Activated CD4-positive, alpha-beta T cell treated with anti-CD3 and anti-CD28 coated beads, Interleukin-2, amount 50 U/mL, for 48 hours (primary cell): Measurements from ENCODE around the gene GFOD2.
A peak's percentile ranks its signal among the peaks of the same experiment; 100 is the strongest.
"Not testable (repeated sequence)": the region's sequence is repeated elsewhere in the genome, so short reads cannot be mapped to it uniquely, and the experiment has no call there.

ENCODE experiments used
- DNase-seq, 2 experiments: peaks; one replicate each; pipeline ENCODE4 v3.0.0-alpha.2; 2020

GFOD2 gene, protein sequence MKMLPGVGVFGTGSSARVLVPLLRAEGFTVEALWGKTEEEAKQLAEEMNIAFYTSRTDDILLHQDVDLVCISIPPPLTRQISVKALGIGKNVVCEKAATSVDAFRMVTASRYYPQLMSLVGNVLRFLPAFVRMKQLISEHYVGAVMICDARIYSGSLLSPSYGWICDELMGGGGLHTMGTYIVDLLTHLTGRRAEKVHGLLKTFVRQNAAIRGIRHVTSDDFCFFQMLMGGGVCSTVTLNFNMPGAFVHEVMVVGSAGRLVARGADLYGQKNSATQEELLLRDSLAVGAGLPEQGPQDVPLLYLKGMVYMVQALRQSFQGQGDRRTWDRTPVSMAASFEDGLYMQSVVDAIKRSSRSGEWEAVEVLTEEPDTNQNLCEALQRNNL

DNA sequence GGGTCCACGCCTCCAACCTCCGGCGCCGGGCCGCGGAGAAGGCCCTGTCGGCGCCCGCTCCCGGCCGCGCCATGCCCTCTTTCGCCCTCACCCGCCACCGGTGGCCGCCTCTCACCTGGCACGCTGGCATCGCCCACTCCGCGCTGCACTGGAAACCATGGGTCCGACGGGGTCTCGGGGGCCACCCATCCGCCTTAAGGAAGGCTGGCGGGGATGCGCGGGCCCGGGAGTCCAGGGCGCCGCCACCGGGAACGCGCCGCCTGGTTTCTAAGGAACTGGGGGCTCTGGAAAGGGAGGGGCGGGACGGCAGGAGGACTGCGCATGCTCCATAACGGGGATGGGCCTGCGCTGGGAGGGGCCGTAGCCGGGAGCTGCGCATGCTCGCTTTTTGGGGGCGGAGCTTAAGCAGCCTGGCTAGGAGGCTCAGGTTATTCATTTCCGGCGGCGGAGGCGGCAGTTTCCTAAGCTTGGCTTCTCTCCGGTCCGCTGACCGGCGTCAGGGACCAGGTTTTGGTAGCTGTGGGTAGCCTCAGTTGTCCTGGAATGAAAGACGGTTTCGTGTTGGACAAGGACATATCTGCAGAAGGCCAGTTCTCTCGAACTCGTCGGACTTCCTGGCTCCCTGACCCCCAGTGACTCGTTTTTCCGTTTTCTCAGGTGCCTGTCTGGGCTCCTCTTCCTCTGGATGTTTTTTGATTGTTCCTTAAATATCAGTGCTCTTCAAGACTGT is at the start of gene GFOD2:
TSS of gene GFOD2 (minus strand) at position 269 of the 730 bp plus-strand sequence. CDS start 33,601 bp downstream, outside the sequence.
- peak; percentile 99 for DNase-seq

DNA sequence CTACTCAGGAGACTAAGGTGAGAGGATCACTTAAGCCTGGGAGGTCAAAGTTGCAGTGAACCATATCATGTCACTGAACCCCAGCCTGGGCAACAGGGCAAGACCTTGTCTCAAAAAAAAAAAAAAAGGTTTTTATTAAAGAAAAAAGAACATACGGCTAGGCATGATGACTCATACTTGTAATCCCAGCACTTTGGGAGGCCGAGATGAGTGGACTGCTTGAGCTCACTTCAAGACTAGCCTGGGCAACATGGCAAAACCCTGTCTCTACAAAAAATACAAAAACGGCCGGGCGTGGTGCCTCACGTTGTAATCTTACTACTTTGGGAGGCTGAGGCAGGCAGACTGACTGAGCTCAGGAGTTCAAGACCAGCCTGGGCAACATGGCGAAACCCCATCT is 48.8 kb upstream of the GFOD2 start:
- DNase-seq: no peak

DNA sequence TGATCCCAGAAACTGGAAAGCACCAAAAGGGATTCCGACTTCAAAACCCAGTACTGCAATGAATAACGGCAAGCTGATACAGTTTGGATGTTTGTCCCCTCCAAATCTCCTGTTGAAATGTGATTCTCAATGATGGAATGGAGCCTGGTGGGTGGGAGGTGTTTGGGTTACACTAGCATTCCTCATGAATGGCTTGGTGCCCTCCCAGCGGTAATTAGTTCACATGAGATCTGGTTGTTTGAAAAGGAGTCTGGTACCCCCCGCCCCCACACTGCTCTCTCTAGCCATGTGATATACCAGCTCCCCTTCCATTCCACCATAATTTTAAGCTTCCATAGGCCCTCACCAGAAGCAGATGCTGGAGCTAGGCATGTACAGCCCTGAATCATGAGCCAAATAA is 47.2 kb upstream of the GFOD2 start:
- DNase-seq: no peak

DNA sequence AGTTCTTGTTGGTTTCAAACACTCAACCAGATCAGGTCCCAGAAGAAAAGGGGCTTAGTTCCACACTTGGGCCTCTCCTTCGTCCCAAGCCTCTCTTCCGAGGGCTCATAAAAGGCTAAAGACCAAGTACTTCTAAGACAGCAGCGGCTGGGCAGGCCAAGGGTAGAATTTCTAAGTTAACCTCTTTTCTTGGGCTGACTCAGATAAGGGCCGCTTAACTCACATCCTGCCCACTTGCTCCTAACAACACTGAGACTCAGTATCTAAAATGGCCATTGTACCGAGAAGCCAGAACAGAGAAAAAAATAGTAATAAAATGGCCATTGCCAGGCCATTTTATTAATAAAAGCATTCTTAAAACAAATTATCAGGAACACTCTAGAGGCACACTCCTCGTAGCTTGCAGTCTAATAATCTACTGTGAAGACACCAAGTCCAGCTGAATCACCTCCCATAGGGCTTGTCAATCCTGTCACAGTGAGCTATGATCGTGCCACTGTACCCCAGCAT is 45.1 kb upstream of the GFOD2 start:
- no peak for DNase-seq

DNA sequence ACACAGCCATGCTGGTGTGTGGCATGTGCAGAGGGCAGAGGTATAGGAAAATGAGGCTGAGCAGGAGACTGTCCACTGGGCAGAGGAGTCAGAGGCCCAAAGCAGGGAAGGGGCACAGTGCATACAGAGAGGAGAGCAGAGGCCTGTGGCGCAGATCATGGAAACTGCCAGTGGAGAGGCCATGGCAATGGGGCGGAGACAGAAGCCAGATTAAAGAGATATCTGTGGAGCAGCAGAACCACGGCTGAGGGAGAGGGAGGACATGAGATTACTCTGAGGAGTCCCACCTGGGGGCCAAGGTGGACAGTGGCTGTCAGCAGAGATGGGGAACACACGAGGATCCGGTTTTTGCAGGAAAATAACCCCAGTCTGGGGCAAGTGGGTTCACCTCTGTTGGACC is 44.0 kb upstream of the GFOD2 start:
- DNase-seq: no peak

DNA sequence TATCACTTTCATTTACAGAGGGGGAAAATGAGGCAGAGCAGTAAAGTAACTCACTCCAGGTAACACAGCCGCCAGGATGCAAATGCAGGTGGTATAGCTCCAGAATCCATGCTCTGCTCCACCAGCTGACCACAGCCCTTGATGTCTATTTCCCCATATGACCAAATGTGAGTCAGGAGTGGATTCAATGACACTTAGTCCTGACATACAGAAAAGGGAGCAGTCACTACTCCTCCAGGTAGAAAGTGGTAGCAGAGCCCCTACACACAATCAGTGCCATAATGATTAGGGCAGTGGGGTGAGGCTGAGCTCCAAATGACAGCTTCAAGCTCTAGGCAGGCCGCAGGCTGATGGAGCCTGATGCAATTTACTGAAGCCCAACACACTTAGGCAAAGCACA is 43.3 kb upstream of the GFOD2 start:
- DNase-seq: no peak

DNA sequence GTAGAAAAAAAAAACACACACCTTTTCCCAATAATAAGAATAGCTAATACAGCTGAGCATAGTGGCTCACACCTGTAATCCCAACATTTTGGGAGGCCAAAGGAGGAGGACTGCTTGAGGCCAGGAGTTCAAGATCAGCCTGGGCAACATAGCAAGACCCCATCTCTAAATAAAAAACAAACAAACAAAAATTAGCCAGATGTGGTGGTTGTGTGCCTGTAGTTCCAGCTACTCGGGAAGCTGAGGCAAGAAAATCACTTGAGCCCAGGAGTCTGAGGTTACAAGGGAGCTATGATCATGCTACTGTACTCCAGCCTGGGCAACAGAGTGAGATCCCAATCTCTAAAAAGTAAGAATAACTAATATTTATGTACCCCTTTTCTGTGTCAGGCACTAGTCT is 42.8 kb upstream of the GFOD2 start:
- no peak for DNase-seq

DNA sequence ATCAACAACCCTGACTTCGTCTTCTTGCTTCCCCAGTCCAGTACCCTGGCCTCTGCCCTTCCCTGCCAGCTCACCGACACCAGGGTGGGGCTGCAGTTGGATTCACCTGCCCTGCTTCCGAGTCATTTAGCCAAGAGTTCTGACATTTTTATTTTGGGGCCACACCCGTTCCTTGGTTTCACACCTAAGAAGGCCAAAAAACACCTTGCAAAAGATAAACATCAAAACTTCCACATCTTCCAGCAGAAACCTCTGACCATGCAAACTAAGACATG is 41.8 kb upstream of the GFOD2 start:
- no peak for DNase-seq

DNA sequence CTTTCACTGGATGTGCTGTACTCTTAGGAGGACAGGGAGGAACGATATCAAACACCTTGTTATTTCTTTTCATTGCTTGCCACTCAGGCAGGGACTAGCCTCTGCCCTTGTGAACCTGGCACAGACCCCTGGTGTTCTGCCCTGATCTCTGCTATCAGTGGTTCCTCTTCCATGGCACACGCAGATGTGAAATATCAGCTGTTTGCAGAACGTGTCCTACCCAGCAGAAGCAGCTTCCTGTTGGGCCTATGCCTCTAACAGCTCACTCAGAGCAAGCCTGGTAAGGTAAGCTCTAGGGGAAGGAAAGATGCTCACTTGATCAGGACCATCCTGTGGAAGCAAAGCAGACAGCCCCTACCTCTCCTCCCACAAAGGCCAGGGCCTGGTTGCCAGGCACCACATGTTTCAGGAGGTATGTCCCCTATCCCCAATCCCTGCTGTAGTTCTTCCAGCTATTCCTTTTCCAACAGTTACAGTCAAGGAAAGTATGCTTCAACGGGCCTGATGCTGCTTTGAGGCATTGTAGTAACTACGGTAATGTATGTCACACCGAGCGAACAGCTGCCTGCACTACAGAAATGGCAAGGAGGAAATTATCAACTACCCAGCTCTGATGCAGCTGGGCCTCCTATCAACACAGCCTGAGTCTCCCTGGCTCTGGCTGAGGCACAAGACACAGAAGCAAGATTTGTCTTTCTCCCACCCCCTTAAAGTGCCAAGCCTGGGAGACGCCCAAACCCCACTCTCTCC is 41.3 kb upstream of the GFOD2 start:
- DNase-seq: no peak

DNA sequence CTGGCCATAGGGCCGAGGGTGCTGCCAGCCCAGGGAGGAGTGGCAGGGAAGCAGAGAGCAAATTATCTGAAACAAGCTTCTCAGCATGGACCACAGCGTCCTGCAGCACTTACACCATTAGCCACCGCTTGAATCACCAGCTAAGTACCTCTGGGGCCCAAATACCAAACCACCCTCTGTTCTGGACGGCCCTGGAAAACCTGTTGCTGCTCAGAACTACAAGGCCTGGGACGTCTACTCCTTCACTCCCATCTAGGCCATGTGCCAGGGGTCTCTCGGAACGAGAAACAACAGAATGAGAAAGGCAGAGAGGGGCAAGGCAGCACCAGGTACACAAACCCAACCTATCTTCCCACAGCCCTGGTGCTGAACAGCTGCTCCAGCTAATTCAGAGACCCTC is 39.9 kb upstream of the GFOD2 start:
- no peak for DNase-seq

DNA sequence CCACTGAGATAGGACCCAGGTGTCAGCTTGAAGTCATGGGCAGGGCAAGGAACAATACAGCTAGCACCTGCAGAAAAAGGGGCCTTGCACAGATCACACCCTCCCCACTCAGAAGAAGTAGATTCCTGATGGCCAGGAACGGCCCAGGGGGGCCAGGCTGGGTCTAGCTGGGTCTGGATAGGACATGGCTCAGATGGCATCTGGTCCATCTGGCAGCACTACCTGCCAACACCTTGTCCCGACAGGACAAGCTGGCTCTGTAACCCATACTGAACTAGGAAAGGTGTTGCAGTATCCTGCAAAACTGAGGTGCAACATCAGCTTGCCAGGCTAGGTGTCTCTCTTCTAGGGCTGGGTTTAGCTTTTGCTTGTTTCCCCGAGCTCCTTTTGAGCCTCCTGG is 38.9 kb upstream of the GFOD2 start:
- DNase-seq: no peak

DNA sequence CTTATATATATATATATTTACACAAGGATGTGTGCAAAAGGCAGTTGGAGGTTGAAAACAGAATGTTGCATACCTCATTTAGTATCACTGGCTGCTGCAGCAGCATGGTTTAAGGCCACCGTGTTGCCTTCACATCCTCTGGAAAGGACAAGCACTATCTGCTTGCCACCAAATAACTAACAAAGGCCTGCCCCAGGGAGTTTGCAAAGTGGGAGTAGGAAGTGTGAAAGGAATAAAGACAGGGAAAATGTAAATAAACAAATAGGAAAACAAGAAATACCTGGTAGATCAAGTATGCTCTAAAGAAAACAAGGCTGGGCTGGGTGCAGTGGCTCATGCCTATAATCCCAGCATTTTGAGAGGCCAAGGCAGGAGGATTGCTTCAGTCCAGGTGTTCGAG is 33.5 kb upstream of the GFOD2 start:
- no peak for DNase-seq

DNA sequence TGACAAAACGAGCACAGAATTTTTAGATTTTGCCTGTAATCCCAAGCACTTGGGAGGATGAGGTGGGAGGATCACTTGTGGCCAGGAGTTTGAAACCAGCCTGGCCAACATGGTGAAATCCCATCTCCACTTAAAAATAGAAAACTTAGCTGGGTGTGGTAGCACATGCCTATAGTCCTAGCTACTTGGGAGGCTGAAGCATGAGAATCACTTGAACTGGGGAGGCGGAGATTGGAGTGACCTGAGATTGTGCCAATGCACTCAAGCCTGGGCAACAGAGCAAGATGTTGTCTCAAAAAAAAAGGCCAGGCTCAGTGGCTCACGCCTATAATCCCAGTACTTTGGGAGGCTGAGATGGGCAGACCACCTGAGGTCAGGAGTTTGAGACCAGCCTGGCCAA is 32.2 kb upstream of the GFOD2 start:
- not testable (repeated sequence) for DNase-seq

DNA sequence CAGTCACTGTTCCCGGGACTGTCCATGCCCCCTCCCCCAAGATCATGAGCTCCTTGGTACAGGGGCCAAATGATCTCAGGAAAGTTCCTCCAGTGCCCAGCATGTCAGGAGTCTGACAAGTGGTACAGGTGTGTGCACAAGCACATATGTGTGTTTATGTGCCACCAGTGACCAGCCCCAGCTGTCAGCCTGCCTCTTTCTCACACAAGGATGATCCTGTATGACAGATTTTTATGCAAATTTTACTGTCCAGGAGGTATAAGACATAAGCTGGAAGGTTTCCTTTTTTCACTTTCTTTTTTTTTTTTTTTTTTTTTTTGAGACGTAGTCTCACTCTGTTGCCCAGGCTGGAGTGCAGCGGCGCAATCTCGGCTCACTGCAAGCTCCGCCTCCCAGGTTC is 31.4 kb upstream of the GFOD2 start:
- DNase-seq: no peak

DNA sequence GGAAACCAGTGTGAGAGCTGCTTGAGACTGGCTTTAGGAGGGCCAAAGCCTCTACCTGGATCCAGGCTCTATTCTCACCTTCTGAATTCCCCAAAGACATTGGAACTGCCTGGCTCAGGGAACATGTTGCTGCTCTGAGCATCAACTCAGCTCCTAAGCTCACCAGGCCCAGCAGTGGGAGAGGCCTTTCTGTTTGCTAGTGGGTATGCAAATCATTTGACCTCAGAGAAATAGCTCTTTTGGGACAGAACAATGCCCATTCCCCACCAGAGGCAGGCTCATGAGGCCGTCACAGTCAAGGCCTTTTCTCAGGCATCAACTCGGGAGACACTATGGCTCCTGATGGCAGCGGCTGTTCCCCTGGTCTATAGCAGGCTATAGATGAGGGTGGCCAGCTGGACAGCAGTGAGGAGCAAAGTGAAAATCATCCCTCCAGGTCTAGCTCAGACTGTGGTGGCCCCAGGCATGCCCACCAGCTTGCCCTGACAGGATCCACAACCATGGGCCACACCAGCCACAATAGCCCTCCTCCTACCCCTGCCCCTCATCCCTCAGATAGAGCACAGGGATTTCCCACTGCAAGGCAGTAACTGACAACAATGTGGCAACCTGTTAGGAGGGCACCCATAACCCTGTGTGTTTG is 30.4 kb upstream of the GFOD2 start:
- no peak for DNase-seq

DNA sequence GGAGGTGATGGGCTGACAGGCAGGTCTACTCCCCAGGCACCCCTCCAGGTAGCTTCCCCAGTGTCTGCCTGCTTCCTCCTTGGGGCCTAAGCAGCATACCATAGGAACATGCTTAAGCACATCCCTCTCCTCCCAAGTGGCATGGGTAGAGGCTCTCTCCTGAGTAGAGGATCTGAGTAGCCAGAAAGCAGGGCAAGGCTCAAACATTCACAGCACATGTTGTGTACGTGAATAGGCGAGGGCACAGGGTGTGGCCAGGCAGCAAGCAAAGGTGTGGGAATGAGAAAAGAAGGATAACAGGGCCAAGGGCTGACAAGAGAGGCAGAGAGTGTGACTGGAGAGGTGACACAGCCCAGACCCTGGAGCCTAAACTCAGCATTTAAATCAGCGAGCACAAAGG is 29.7 kb upstream of the GFOD2 start:
- DNase-seq: no peak

DNA sequence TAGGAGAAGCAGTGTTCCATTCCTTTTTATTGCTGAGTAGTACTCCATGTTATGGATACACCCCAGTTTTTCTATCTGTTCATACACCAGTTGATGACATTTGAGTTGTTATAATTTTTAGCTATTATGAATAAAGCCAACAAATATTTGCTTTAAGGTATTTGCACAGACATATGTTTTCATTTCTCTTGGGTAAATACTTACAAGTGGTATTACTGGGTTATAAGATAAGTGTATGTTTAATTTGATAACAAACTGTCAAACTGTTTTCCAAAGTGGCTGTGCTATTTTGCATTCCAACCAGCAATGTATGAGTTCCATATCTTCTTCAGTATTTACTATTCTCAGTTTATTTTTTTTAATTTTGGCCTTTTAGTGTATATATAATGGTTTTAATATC is 27.7 kb upstream of the GFOD2 start:
- DNase-seq: no peak

DNA sequence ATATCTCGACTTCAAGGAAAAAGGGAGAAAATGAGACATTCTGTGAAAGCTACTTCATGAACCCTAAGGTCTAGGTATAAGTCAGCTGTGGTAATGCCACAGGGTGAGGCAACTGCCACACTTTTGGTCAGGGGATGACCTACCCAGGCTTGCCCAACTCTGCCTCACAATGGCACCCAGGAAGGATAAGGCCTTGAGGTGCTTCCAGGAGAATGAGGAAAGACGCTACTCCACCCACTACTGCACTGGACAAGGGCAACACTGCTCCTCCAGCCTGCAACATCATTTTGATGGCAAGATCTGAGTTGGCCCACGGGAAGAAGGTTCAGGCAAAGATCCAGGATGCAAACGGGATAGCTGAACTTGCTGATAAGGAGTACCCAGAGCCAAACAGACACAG is 22.0 kb upstream of the GFOD2 start:
- no peak for DNase-seq

DNA sequence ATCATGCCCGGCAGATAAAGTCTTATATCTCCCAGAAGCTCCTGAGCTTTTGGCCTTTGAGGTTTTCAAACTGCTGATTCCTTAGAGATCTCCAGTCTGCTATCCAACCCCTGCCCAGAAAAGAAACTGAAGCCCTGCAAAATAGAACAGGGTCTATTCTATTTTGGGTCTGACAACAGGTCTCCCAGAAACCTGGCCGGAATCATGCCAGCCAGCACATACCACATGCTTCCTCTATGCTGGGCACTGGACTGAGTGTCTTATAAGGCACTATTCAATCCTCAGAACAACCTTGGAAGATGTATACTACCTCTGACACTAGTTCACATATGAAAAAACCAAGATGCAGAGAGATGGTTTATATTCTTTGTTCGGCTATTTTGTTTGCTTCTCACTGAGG is 21.3 kb upstream of the GFOD2 start:
- DNase-seq: no peak

DNA sequence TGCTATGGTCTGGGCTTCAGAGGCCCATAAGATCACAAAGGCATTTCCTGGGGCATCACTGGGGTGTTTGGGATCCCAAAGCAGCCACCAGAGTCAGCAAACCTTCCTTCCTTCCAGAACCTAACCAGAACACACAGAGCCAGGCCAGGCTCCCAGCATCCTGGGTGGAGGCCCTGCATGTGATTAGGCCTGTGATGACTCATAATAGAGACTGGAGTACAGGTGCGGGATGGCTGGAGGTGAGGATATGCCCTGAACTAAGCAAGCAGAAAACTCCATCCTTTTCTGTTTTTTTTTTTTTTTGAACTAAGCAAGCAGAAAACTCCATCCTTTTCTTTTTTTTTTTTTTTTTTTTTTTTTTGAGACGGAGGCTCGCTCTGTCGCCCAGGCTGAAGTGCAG is 17.7 kb upstream of the GFOD2 start:
- DNase-seq: no peak

DNA sequence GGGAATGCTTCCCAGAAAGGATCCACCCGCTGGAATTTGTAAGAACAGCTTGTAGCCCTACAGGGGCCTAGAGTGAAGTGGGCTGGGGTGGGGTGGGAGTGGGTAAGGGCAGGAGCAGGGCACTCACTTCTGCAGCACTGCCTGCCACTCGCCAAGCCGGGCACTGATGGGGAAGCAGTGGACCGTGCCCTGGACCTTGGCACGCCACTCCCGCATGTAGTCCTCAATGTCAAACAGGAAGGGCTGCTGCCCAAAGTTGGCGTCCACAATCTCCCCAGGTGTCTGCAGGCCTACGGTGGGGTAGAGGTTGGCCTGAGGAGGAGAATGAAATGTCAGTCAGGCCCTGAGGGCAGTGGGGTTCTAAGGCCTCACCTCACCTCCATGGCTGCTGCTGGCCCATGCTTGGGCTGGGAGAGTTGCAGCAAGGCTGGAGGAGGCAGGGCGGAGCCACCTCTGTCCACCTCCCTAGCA is 15.7 kb upstream of the GFOD2 start:
- no peak for DNase-seq

DNA sequence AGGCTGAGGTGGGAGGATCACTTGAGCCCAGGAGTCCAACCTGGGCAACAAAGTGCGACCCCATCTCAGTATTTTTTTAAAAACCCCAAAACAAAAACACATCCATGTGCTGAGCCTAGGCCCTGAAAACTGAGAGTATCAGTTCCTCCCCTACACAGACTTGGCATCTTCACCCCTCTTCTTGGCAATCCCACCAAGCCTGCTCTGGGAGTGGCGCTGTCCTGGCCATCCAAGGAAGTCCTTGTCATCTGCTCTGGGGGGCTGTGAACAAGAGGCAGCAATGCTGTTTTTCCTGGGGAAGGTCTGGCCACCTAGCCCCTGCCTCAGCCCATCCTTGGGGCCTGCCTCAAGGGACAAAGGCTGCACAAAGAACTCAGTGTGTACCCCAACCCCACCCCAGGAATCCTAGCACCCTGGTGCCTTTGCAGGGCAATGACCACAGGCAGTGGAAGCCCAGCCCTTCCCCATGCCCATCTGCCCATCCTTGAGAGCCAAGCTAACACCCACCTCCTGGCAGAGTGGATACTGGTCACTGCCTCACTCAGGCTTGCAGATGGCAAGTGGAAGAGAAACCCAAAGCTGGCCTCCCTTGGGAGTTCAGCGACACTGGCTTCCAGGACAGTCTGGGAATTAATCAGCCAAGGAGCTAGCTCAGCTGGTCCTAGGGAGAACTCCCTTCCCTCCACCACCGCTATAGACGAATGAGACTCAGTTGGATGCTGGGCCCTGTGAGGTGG is 14.8 kb upstream of the GFOD2 start:
- no peak for DNase-seq

DNA sequence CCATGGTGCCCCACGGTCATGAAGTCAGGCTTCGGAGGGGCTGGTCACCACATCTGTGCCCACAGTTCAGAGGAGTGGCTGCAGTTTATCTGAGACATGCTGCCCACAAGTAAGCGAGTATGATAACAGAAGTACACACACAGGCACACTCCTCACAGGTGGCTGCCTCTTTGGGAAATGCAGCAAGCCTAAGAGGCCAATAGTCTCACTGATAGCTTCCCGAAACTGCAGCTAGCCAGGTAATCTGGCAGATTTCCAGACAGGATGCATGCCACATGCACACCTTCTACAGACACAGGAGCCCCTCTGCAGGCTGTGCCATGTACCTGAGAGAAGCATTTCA is 12.6 kb upstream of the GFOD2 start:
- DNase-seq: no peak
